ENCODE data around the gene ATF6. TPM values are rescaled to one million over a fixed set of nuclear protein-coding genes. Genes with fewer than 3 reads are reported as not detected.
A peak's percentile ranks its signal among the peaks of the same experiment; 100 is the strongest.
"Not testable (repeated sequence)": the region's sequence is repeated elsewhere in the genome, so short reads cannot be mapped to it uniquely, and the experiment has no call there.

Gene ATF6
- 39.4 TPM for total RNA-seq
- polyA plus RNA-seq: 13.0 TPM

- Histone ChIP-seq H3K27ac (ENCODE audit: low read depth) (peak within 1 kb of the TSS; percentile 38), H3K4me3 (ENCODE audit: low read depth, low read length) (peak within 1 kb of the TSS; percentile 65), H3K36me3 (ENCODE audit: insufficient read depth) (no peaks in the 10 kb centered on the region), H3K4me1 (ENCODE audit: insufficient read depth) (no peaks in the 10 kb centered on the region)
- WGBS: under 1% methylated on average over 35 of the region's 35 CpGs
- peak; percentile 94 for DNase-seq (ENCODE audit: extremely low spot score)
Measured at GRCh38 chr1:161766102-161766981, at the start of gene ATF6. Gene ATF6, plus strand, starts transcription at chr1:161766320. Its CDS starts 41 bp downstream, at chr1:161766361.

- WGBS: 68% methylated on average over 8 of the region's 8 CpGs
- H3K27ac ChIP-seq (ENCODE audit: low read depth): no peak overlapping the region
- no peaks in the 10 kb centered on the region for H3K4me1 ChIP-seq (ENCODE audit: insufficient read depth)
- no peaks in the 10 kb centered on the region for H3K36me3 ChIP-seq (ENCODE audit: insufficient read depth)
- no peak overlapping the region for H3K4me3 ChIP-seq (ENCODE audit: low read depth, low read length)
- DNase-seq (ENCODE audit: extremely low spot score): no peak
Measured at GRCh38 chr1:161718559-161719324, 47.4 kb upstream of the ATF6 start.

- 100% methylated on average over 1 of the region's 1 CpG for WGBS
- DNase-seq (ENCODE audit: extremely low spot score): no peak
- H3K4me3 ChIP-seq (ENCODE audit: low read depth, low read length): no peak overlapping the region
- no peaks in the 10 kb centered on the region for H3K4me1 ChIP-seq (ENCODE audit: insufficient read depth)
- H3K36me3 ChIP-seq (ENCODE audit: insufficient read depth): no peaks in the 10 kb centered on the region
- no peak overlapping the region for H3K27ac ChIP-seq (ENCODE audit: low read depth)
Measured at GRCh38 chr1:161719325-161719611, 46.9 kb upstream of the ATF6 start.

GRCh38 chr1:161720422-161720821, 45.7 kb upstream of the ATF6 start:
- H3K4me3 ChIP-seq (ENCODE audit: low read depth, low read length): no peak overlapping the region
- 72% methylated on average over 1 of the region's 1 CpG for WGBS
- no peak for DNase-seq (ENCODE audit: extremely low spot score)

GRCh38 chr1:161720956-161721737, 45.0 kb upstream of the ATF6 start, which contains the start of gene FCRLB:
Gene FCRLB, plus strand, starts transcription at chr1:161721544. Its CDS starts 1,129 bp downstream, at chr1:161722673.
- Histone ChIP-seq H3K36me3 (ENCODE audit: insufficient read depth) (no peaks in the 10 kb centered on the region), H3K4me3 (ENCODE audit: low read depth, low read length) (no peak within 1 kb of the TSS), H3K4me1 (ENCODE audit: insufficient read depth) (peaks cover 2% of the 10 kb centered on the region), H3K27ac (ENCODE audit: low read depth) (no peak within 1 kb of the TSS)
- 33% methylated on average over 4 of the region's 4 CpGs for WGBS
- DNase-seq (ENCODE audit: extremely low spot score): no peak

More at GRCh38 chr1:161720422-161720821, 45.7 kb upstream of the ATF6 start:
- no peaks in the 10 kb centered on the region for H3K36me3 ChIP-seq (ENCODE audit: insufficient read depth)
- no peak overlapping the region for H3K27ac ChIP-seq (ENCODE audit: low read depth)
- H3K4me1 ChIP-seq (ENCODE audit: insufficient read depth): no peaks in the 10 kb centered on the region

- Histone ChIP-seq H3K4me3 (ENCODE audit: low read depth, low read length) (no peak overlapping the region), H3K36me3 (ENCODE audit: insufficient read depth) (no peaks in the 10 kb centered on the region), H3K27ac (ENCODE audit: low read depth) (no peak overlapping the region), H3K4me1 (ENCODE audit: insufficient read depth) (peaks cover 2% of the 10 kb centered on the region)
- 62% methylated on average over 8 of the region's 8 CpGs for WGBS
- no peak for DNase-seq (ENCODE audit: extremely low spot score)
Measured at GRCh38 chr1:161721738-161722343, 44.3 kb upstream of the ATF6 start.

GRCh38 chr1:161722406-161722805, 43.7 kb upstream of the ATF6 start:
- Histone ChIP-seq H3K4me1 (ENCODE audit: insufficient read depth) (peaks cover 2% of the 10 kb centered on the region), H3K27ac (ENCODE audit: low read depth) (no peak overlapping the region), H3K4me3 (ENCODE audit: low read depth, low read length) (no peak overlapping the region), H3K36me3 (ENCODE audit: insufficient read depth) (no peaks in the 10 kb centered on the region)
- WGBS: 98% methylated on average over 1 of the region's 1 CpG
- no peak for DNase-seq (ENCODE audit: extremely low spot score)

- DNase-seq (ENCODE audit: extremely low spot score): no peak
- no peak overlapping the region for H3K27ac ChIP-seq (ENCODE audit: low read depth)
- 82% methylated on average over 8 of the region's 8 CpGs for WGBS
Measured at GRCh38 chr1:161723459-161724141, 42.5 kb upstream of the ATF6 start.

GRCh38 chr1:161725258-161725907, 40.7 kb upstream of the ATF6 start:
- peak overlapping the region; percentile 62 for H3K4me3 ChIP-seq (ENCODE audit: low read depth, low read length)
- 45% methylated on average over 22 of the region's 22 CpGs for WGBS
- not testable (repeated sequence) for H3K27ac ChIP-seq (ENCODE audit: low read depth); H3K4me1 ChIP-seq (ENCODE audit: insufficient read depth); H3K36me3 ChIP-seq (ENCODE audit: insufficient read depth); DNase-seq (ENCODE audit: extremely low spot score)

More at GRCh38 chr1:161723459-161724141, 42.5 kb upstream of the ATF6 start:
- Histone ChIP-seq H3K4me3 (ENCODE audit: low read depth, low read length) (no peak overlapping the region), H3K4me1 (ENCODE audit: insufficient read depth) (peaks cover 2% of the 10 kb centered on the region), H3K36me3 (ENCODE audit: insufficient read depth) (no peaks in the 10 kb centered on the region)

- WGBS: under 1% methylated on average over 34 of the region's 34 CpGs
- no peak for DNase-seq (ENCODE audit: extremely low spot score)
- H3K27ac ChIP-seq (ENCODE audit: low read depth): peak overlapping the region; percentile 78
- H3K4me3 ChIP-seq (ENCODE audit: low read depth, low read length): peak overlapping the region; percentile 62
- peaks cover 2% of the 10 kb centered on the region for H3K4me1 ChIP-seq (ENCODE audit: insufficient read depth)
- H3K36me3 ChIP-seq (ENCODE audit: insufficient read depth): no peaks in the 10 kb centered on the region
Measured at GRCh38 chr1:161725908-161726472, 40.1 kb upstream of the ATF6 start.

- Histone ChIP-seq H3K27ac (ENCODE audit: low read depth) (peak overlapping the region; percentile 93), H3K4me3 (ENCODE audit: low read depth, low read length) (peak overlapping the region; percentile 62), H3K4me1 (ENCODE audit: insufficient read depth) (peaks cover 2% of the 10 kb centered on the region), H3K36me3 (ENCODE audit: insufficient read depth) (no peaks in the 10 kb centered on the region)
- under 1% methylated on average over 83 of the region's 83 CpGs for WGBS
- peak; percentile 87 for DNase-seq (ENCODE audit: extremely low spot score)
Measured at GRCh38 chr1:161726473-161727255, 39.5 kb upstream of the ATF6 start.

Measured in urinary bladder (tissue), 4 donors.